GM20000 (cell line): Measurements from ENCODE around the gene EVI5.
"Not testable (repeated sequence)": the region's sequence is repeated elsewhere in the genome, so short reads cannot be mapped to it uniquely, and the experiment has no call there.

Experiments
- DNase-seq: peaks from one replicate; pipeline ENCODE4 v3.0.0; 2012; ENCODE audit warnings: low spot score
- CTCF ChIP-seq: IDR thresholded peaks from 2 replicates; pipeline ENCODE4 v1.5.1; 2012; ENCODE audit warnings: mild to moderate bottlenecking, control low read depth; ENCODE audit errors: extremely low read depth, missing control alignments

Gene EVI5

GRCh38 chr1:92774407-92774806 lies 10.5 kb downstream of the EVI5 start:
- no peak for TF ChIP-seq CTCF

GRCh38 chr1:92773749-92774148 lies 11.2 kb downstream of the EVI5 start:
- DNase-seq, result not testable (repeated sequence)

More at GRCh38 chr1:92774407-92774806, 10.5 kb downstream of the EVI5 start:
- no peak for DNase-seq

GRCh38 chr1:92769856-92770255 lies 15.1 kb downstream of the EVI5 start:
- DNase-seq, result no peak
- TF ChIP-seq CTCF, result no peak

- TF ChIP-seq CTCF, result no peak
- no peak for DNase-seq
These were observed 16.0 kb downstream of the EVI5 start for GRCh38 chr1:92768915-92769314.

- TF ChIP-seq CTCF, result no peak
- DNase-seq, result no peak
These were observed 16.6 kb downstream of the EVI5 start for GRCh38 chr1:92768296-92768695.

GRCh38 chr1:92764116-92764515 lies 20.8 kb downstream of the EVI5 start:
- TF ChIP-seq CTCF, result no peak

GRCh38 chr1:92762355-92762754 lies 22.6 kb downstream of the EVI5 start:
- TF ChIP-seq CTCF, result no peak

More at GRCh38 chr1:92764116-92764515, 20.8 kb downstream of the EVI5 start:
- DNase-seq, result no peak

GRCh38 chr1:92759361-92759760 lies 25.5 kb downstream of the EVI5 start:
- no peak for DNase-seq

More at GRCh38 chr1:92762355-92762754, 22.6 kb downstream of the EVI5 start:
- DNase-seq, result no peak

More at GRCh38 chr1:92759361-92759760, 25.5 kb downstream of the EVI5 start:
- TF ChIP-seq CTCF, result no peak
